Body of pancreas (tissue), 4 donors: ENCODE results near the gene ATP6V1G1.

Experiments
- CTCF ChIP-seq, 7 experiments: fragments of 450-650 bp in 4 of 7; fragments of 200-600 bp in 3 of 7; sonication (generic) in 3 of 7; IDR thresholded peaks; one replicate each; pipeline ENCODE4 v1.5.1; 2016 to 2019; ENCODE audit warnings: antibody characterized with exemption in 7 of 7
- POLR2A ChIP-seq, 3 donors: fragments of 450-650 bp; IDR thresholded peaks; one replicate each; pipeline ENCODE4 v1.6.1; 2016; ENCODE audit warnings: antibody characterized with exemption in 3 of 3, mild to moderate bottlenecking in 2 of 3

GRCh38 chr9:114633438-114634089 is 46.0 kb downstream of the ATP6V1G1 start:
- TF ChIP-seq CTCF (IDR thresholded peaks at IDR 0.05) = no peak
- TF ChIP-seq POLR2A (IDR thresholded peaks at IDR 0.05) = no peak
